Stimulated activated CD4-positive, alpha-beta T cell treated with anti-CD3 and anti-CD28 coated beads, Interleukin-4, amount 100 ng/mL, for 1 hour (primary cell): ENCODE measurements around the gene AGFG2.

Source experiments
- DNase-seq: peaks from one replicate; pipeline ENCODE4 v3.0.0-alpha.2; 2020

AGFG2 gene

DNA sequence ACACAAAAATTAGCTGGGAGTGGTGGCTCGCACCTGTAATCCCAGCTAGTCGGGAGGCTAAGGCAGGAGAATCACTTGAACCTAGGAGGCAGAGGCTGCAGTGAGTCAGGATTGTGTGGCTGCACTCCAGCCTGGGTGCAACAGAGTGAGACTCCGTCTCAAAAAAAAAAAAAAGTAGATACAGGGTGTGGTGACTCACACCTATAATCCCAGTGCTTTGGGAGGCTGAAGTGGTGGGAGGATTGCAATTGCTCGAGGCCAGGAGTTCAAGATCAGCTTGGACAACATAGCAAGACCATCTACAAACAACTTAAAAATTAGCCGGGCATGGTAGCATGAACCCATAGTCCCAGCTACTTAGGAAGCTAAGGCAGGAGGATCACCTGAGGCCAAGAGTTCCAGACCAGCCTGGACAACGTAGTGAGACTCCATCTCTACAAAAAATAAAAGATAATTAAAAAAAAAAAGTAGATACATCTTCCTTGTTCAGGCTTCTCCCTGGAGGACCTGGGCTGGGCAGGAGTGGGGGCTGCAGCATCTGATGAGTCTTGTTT lies 75.4 kb downstream of the AGFG2 start:
- DNase-seq: no peak
